Trophoblast cell (in vitro differentiated cells and primary cell): ENCODE measurements around the gene RMRP.
"Not testable (repeated sequence)": the region's sequence is repeated elsewhere in the genome, so short reads cannot be mapped to it uniquely, and the experiment has no call there.

ENCODE experiments used
- DNase-seq, 2 donors: peaks; one replicate each; pipeline ENCODE4 v3.0.0-alpha.2; 2016
- H2AFZ ChIP-seq: 2 replicates; pipeline ENCODE4 v1.6.1; 2013; ENCODE audit warnings: low read length, moderate library complexity, mild to moderate bottlenecking; ENCODE audit not compliant: insufficient read depth, poor library complexity
- H2AK5ac ChIP-seq: 2 replicates; pipeline ENCODE4 v1.6.1; 2013; ENCODE audit warnings: mild to moderate bottlenecking, low read length
- H2BK120ac ChIP-seq: 2 replicates; pipeline ENCODE4 v1.6.1; 2013; ENCODE audit warnings: low read length, mild to moderate bottlenecking, moderate library complexity; ENCODE audit not compliant: insufficient read depth, poor library complexity
- H2BK12ac ChIP-seq: 2 replicates; pipeline ENCODE4 v1.6.1; 2013; ENCODE audit warnings: mild to moderate bottlenecking, low read length, moderate library complexity
- H2BK5ac ChIP-seq: 2 replicates; pipeline ENCODE4 v1.6.1; 2013; ENCODE audit warnings: low read length, low read depth, moderate library complexity, mild to moderate bottlenecking; ENCODE audit not compliant: poor library complexity
- H3K14ac ChIP-seq: 2 replicates; pipeline ENCODE4 v1.6.1; 2013; ENCODE audit warnings: mild to moderate bottlenecking, low read length
- H3K18ac ChIP-seq: 2 replicates; pipeline ENCODE4 v1.6.1; 2013; ENCODE audit warnings: mild to moderate bottlenecking, low read length
- H3K23ac ChIP-seq: 2 replicates; pipeline ENCODE4 v1.6.1; 2013; ENCODE audit warnings: low read length
- H3K27ac ChIP-seq: 2 replicates; pipeline ENCODE4 v1.5.1; 2013; ENCODE audit warnings: low read depth, mild to moderate bottlenecking, inconsistent platforms, low read length, moderate library complexity
- H3K27me3 ChIP-seq: 2 replicates; pipeline ENCODE4 v1.6.1; 2013; ENCODE audit warnings: inconsistent platforms, mild to moderate bottlenecking, low read length, moderate library complexity; ENCODE audit not compliant: insufficient read depth
- H3K36me3 ChIP-seq, 2 experiments: 1 replicate in 1 of 2; 2 replicates in 1 of 2; pipeline ENCODE4 v1.6.1; 2013; ENCODE audit warnings: low read length in 2 of 2, mild to moderate bottlenecking in 2 of 2, moderate library complexity in 1 of 2; ENCODE audit not compliant: insufficient read depth in 2 of 2, control insufficient read depth in 1 of 2
- H3K4ac ChIP-seq: 2 replicates; pipeline ENCODE4 v1.6.1; 2013; ENCODE audit warnings: low read depth, mild to moderate bottlenecking, low read length, moderate library complexity
- H3K4me1 ChIP-seq, 2 experiments: 1 replicate in 1 of 2; 2 replicates in 1 of 2; pipeline ENCODE4 v1.6.1; 2013; ENCODE audit warnings: low read length in 2 of 2, mild to moderate bottlenecking in 2 of 2, moderate library complexity in 1 of 2; ENCODE audit not compliant: insufficient read depth in 2 of 2, control insufficient read depth in 1 of 2
- H3K4me2 ChIP-seq: 2 replicates; pipeline ENCODE4 v1.6.1; 2013; ENCODE audit warnings: inconsistent platforms, mild to moderate bottlenecking, low read length, moderate library complexity
- H3K4me3 ChIP-seq: 2 replicates; pipeline ENCODE4 v1.5.1; 2013; ENCODE audit warnings: mild to moderate bottlenecking, low read depth, low read length, inconsistent platforms
- H3K79me1 ChIP-seq: one replicate; pipeline ENCODE4 v1.6.1; 2013; ENCODE audit warnings: low read length
- H3K79me2 ChIP-seq: 2 replicates; pipeline ENCODE4 v1.6.1; 2013; ENCODE audit warnings: low read length, mild to moderate bottlenecking; ENCODE audit not compliant: control insufficient read depth, insufficient read depth, poor library complexity
- H3K9ac ChIP-seq: 2 replicates; pipeline ENCODE4 v1.6.1; 2013; ENCODE audit warnings: mild to moderate bottlenecking, low read length
- H3K9me3 ChIP-seq: 2 replicates; pipeline ENCODE4 v1.6.1; 2013; ENCODE audit warnings: low read depth, mild to moderate bottlenecking, control low read depth, inconsistent platforms, low read length; ENCODE audit not compliant: insufficient read depth
- H4K12ac ChIP-seq: 2 replicates; pipeline ENCODE4 v1.6.1; 2013; ENCODE audit warnings: low read depth, mild to moderate bottlenecking, low read length, moderate library complexity
- H4K8ac ChIP-seq: 2 replicates; pipeline ENCODE4 v1.6.1; 2013; ENCODE audit warnings: low read depth, mild to moderate bottlenecking, low read length, moderate library complexity
- H4K91ac ChIP-seq: one replicate; pipeline ENCODE4 v1.6.1; 2013; ENCODE audit warnings: low read depth, mild to moderate bottlenecking, low read length, moderate library complexity
- WGBS: extraction: QIAGEN DNeasy Blood & Tissue Kit; methylation state at CpG from one replicate; pipeline ENCODE4 v1.1.7; 2013; ENCODE audit warnings: missing lambda C conversion rate; ENCODE audit not compliant: insufficient read length, insufficient coverage; ENCODE audit errors: extremely low coverage; 5-methylcytosine and 5-hydroxymethylcytosine counted together

The RMRP gene

DNA sequence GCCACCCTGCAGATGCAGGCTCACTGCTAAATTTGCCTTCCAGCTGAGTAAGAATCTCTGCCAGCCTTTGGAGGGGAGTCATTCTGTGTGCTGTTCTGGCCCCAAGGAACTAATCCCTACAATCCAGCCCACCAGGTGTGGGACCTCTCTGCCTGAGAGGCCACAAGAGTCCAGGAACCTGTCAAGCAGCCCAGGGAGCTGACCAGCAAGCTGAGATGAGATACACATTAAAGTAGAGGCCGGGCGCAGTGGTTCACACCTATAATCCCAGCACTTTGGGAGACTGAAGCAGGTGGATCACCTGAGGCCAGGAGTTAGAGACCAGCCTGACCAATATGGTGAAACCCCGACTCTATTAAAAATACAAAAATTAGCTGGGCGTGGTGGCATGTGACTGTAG is 45.8 kb downstream of the RMRP start:
- peaks cover 29 to 31% of the 10 kb centered on the region in 2 experiments for H3K36me3 ChIP-seq
- not testable (repeated sequence) for H3K4me2 ChIP-seq, H2BK12ac ChIP-seq, H3K4ac ChIP-seq, H3K18ac ChIP-seq, H3K4me1 ChIP-seq, H4K12ac ChIP-seq, H3K27me3 ChIP-seq, H3K23ac ChIP-seq, H3K79me2 ChIP-seq, H2BK120ac ChIP-seq, H3K79me1 ChIP-seq, H2AK5ac ChIP-seq, H2AFZ ChIP-seq, H4K91ac ChIP-seq, H2BK5ac ChIP-seq, H3K9me3 ChIP-seq, H3K27ac ChIP-seq, H3K14ac ChIP-seq, H3K4me3 ChIP-seq, DNase-seq, H3K9ac ChIP-seq, H4K8ac ChIP-seq
- WGBS, result no CpG with 5 or more reads among the region's 4 CpGs

DNA sequence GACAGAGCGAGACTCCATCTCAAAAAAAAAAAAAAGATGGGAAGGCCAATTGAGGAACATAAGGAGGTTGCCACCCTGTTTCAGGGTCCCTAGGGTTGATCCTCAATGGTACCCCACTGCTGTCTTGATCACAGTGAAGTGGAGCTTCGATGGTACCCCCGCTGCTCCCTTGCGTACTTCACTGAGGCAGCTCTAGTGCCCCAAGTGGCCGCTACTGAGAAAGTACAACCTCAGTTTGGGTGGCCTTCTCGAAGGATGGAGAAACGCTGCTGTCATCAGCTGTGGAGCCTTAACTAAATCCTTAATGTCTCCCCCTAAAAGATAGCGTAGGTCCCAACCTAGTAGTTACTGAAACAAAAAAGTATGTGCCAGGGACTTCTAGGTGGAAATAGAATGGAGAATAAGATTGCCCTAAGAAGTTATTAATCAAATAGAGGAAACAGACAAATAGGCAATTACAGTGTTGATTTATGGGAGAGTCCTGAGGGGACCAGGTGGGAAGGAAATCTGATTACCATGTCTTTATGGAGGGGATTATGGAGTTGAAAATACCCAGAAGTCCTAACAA is 46.5 kb downstream of the RMRP start:
- H3K23ac ChIP-seq, result no peak overlapping the region
- WGBS, result no CpG with 5 or more reads among the region's 8 CpGs
- H3K4me1 ChIP-seq, result peaks cover 7% of the 10 kb centered on the region in 2 experiments
- H3K27me3 ChIP-seq, result peaks cover 2% of the 10 kb centered on the region
- no peak overlapping the region for H3K9ac ChIP-seq
- no peak overlapping the region for H4K91ac ChIP-seq
- peak in 1 of 2 donors; percentile 65 for DNase-seq
- no peak overlapping the region for H3K4ac ChIP-seq
- H3K79me1 ChIP-seq, result no peaks in the 10 kb centered on the region
- H3K27ac ChIP-seq, result no peak overlapping the region
- no peaks in the 10 kb centered on the region for H3K79me2 ChIP-seq
- peaks cover 29 to 36% of the 10 kb centered on the region in 2 experiments for H3K36me3 ChIP-seq
- no peak overlapping the region for H3K14ac ChIP-seq
- H3K18ac ChIP-seq, result no peak overlapping the region
- H4K8ac ChIP-seq, result no peak overlapping the region
- H3K4me3 ChIP-seq, result no peak overlapping the region
- no peak overlapping the region for H2BK120ac ChIP-seq
- H2BK5ac ChIP-seq, result no peak overlapping the region
- H3K9me3 ChIP-seq, result no peaks in the 10 kb centered on the region
- no peak overlapping the region for H4K12ac ChIP-seq
- H2AK5ac ChIP-seq, result no peak overlapping the region
- H2BK12ac ChIP-seq, result no peak overlapping the region
- H2AFZ ChIP-seq, result no peak overlapping the region
- H3K4me2 ChIP-seq, result no peak overlapping the region

GRCh38 chr9:35609820-35610163 is 48.0 kb downstream of the RMRP start:
- H4K8ac ChIP-seq, result no peak overlapping the region
- H3K27ac ChIP-seq, result no peak overlapping the region
- WGBS, result no CpG with 5 or more reads among the region's 13 CpGs
- DNase-seq, result no peak
- no peaks in the 10 kb centered on the region for H3K9me3 ChIP-seq
- H2BK120ac ChIP-seq, result no peak overlapping the region
- peaks cover 29 to 36% of the 10 kb centered on the region in 2 experiments for H3K36me3 ChIP-seq
- no peak overlapping the region for H2AFZ ChIP-seq
- no peak overlapping the region for H2BK12ac ChIP-seq
- H3K23ac ChIP-seq, result no peak overlapping the region
- no peak overlapping the region for H4K91ac ChIP-seq
- H3K14ac ChIP-seq, result no peak overlapping the region
- peaks cover 7 to 12% of the 10 kb centered on the region in 2 experiments for H3K4me1 ChIP-seq
- no peak overlapping the region for H3K18ac ChIP-seq
- H3K4me2 ChIP-seq, result no peak overlapping the region
- H2BK5ac ChIP-seq, result no peak overlapping the region
- H3K27me3 ChIP-seq, result no peaks in the 10 kb centered on the region
- no peak overlapping the region for H3K4ac ChIP-seq
- no peak overlapping the region for H3K9ac ChIP-seq
- no peak overlapping the region for H4K12ac ChIP-seq
- peaks cover 3% of the 10 kb centered on the region for H3K79me1 ChIP-seq
- no peak overlapping the region for H2AK5ac ChIP-seq
- H3K4me3 ChIP-seq, result no peak overlapping the region
- H3K79me2 ChIP-seq, result peaks cover 5% of the 10 kb centered on the region

GRCh38 chr9:35609001-35609819 is 48.6 kb downstream of the RMRP start:
- Histone ChIP-seq H2BK5ac (no peak overlapping the region), H3K18ac (no peak overlapping the region)
- WGBS, result no CpG with 5 or more reads among the region's 31 CpGs

More at GRCh38 chr9:35609001-35609819, 48.6 kb downstream of the RMRP start:
- Histone ChIP-seq H3K36me3 (peaks cover 29 to 36% of the 10 kb centered on the region in 2 experiments), H2BK12ac (no peak overlapping the region), H3K4ac (no peak overlapping the region), H2AK5ac (no peak overlapping the region), H3K4me1 (peaks cover 7 to 12% of the 10 kb centered on the region in 2 experiments), H3K23ac (no peak overlapping the region), H4K91ac (no peak overlapping the region), H3K4me2 (no peak overlapping the region), H3K27me3 (no peaks in the 10 kb centered on the region), H3K9me3 (no peaks in the 10 kb centered on the region), H2AFZ (no peak overlapping the region), H4K8ac (no peak overlapping the region), H3K9ac (no peak overlapping the region), H3K14ac (no peak overlapping the region), H2BK120ac (no peak overlapping the region), H4K12ac (no peak overlapping the region), H3K27ac (no peak overlapping the region), H3K79me1 (peaks cover 6% of the 10 kb centered on the region), H3K79me2 (peaks cover 5% of the 10 kb centered on the region), H3K4me3 (no peak overlapping the region)
- no peak for DNase-seq
